GM12892 (cell line): ENCODE results near the gene MFSD11.

ENCODE experiments used
- POLR2A ChIP-seq: IDR thresholded peaks from 2 replicates; pipeline ENCODE4 v1.6.1; 2011; ENCODE audit warnings: low read depth, low read length, control low read depth
- POLR2AphosphoS5 ChIP-seq: IDR thresholded peaks from 2 replicates; pipeline ENCODE4 v1.6.1; 2011; ENCODE audit warnings: low read depth, low read length, control low read depth

GRCh38 chr17:76709077-76709950 lies 28.6 kb upstream of the MFSD11 start:
- no peak for TF ChIP-seq POLR2AphosphoS5
- TF ChIP-seq POLR2A, result no peak
